ENCODE measurements around the gene IL1RAPL2.

- TF ChIP-seq CTCF (IDR thresholded peaks at IDR 0.05; ENCODE audit: control extremely low read depth in 1 of 3, insufficient read depth in 1 of 3, low read depth in 1 of 3, low read length in 3 of 3) (no peak), SIN3A (conservative IDR thresholded peaks at IDR 0.05 in 1 of 2, IDR thresholded peaks at IDR 0.05 in 1 of 2; ENCODE audit: low read depth in 1 of 2, low read length in 2 of 2) (no peak), POLR2A (IDR thresholded peaks at IDR 0.05; ENCODE audit: control extremely low read depth in 1 of 2, low read depth in 2 of 2, low read length in 2 of 2) (no peak), BRCA1 (IDR thresholded peaks at IDR 0.05; ENCODE audit: low read depth, low read length) (no peak), EZH2 (IDR thresholded peaks at IDR 0.05; ENCODE audit: low read depth, low read length, severe bottlenecking) (no peak), USF2 (IDR thresholded peaks at IDR 0.05; ENCODE audit: low read length) (no peak)
Measured at GRCh38 chrX:104745152-104745551, 179.2 kb downstream of the IL1RAPL2 start.

Data from H1 (cell line).